Endometrial microvascular endothelial cells (primary cell): ENCODE measurements around the gene OTOL1. TPM values are rescaled to one million over a fixed set of nuclear protein-coding genes. Genes with fewer than 3 reads are reported as not detected.
"Not testable (repeated sequence)": the region's sequence is repeated elsewhere in the genome, so short reads cannot be mapped to it uniquely, and the experiment has no call there.

Experiments
- in situ Hi-C: cut with HindIII; loops from 2 replicates; pipeline ENCODE4 v1.10.0; 2017; ENCODE audit warnings: low sequenced_read_pairs, low pct_unique_long_range_greater_than_20kb; ENCODE audit errors: inconsistent ontology term
- total RNA-seq: library from RNA; depleted of rRNA; stranded (reverse); fragments of >200 nt; gene quantifications from one replicate; pipeline ENCODE4 v1.2.3, GENCODE V29; 2015; ENCODE audit errors: inconsistent ontology term

Gene OTOL1
- not detected for total RNA-seq

DNA sequence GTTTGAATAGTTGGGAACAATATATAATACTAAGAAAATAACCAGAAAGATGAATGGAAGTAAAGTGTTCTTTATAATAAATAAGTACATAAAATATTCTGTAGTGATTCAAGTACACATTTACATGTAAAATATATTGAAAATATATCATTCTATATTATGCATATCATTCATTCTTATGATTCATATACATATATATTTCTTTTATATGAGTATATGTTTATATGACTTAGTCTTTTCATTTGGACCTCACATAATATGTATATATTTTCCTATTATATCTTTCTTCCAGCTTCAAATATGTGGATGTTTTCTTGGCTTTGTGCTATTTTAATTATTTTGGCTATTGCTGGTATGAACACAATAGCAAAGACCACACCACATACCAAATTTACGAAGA is at the start of gene OTOL1:
Gene OTOL1 (plus strand): TSS at position 301 of the 400 bp plus-strand sequence. CDS start 0 bp downstream, at position 301.
- in situ Hi-C loops, result no loop called here

DNA sequence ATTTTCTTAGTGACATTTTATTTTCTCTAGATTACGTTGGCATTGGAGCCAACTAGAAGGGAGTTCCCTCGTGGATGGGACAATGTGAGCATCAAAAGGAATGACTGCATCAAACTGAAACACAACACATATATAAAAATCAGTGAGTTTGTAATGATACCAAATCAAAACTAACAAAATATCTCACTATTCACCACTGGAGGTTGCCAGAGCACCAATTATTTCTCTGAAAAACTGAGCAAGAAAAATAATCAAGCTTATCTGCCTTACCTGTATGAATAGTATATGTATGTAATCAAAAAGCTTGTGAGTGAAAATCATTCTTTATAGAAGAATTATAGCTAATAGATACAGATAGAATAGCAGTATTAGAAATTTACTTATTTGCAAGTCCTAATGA is 46.8 kb upstream of the OTOL1 start:
- in situ Hi-C loops, result no loop called here

DNA sequence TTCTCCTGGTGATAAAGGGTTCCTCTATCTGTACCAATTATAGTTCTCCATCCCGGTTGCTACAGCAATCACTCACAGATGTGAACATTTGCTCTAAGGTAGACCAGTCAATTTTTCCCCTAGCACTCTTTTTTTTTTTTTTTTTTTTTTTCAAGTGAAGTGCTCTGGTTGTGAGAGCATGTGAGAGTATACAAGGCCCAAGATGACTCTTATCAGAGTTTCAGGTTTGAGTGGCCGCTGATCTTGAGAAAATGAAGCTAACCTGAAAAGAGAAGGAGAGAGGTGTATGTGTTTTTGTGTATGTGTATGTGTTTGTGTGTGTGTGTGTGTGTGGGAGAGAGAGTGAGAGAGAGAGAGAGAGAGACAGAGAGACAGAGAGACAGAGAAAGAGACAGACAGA is 44.4 kb upstream of the OTOL1 start:
- in situ Hi-C loops, result no loop called here

DNA sequence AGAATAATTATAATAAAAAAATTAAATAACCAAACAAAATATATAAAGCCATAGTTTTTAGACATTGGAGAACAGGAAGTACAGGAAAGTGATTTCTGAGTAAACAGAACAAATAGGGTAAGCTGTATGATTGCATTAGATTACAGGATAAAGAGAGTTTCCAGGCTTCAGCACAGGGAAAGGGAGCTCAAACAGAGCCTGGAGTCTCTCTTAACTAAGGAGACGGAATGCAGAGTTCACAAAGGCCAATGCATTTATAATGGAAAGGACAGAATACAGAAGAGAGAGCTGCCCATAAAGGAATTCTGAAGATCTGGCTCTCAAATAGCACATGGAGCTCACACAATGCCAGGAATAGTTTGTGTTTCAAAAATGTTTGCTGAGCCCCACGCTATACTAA is 42.0 kb upstream of the OTOL1 start:
- in situ Hi-C loops, result no loop called here

DNA sequence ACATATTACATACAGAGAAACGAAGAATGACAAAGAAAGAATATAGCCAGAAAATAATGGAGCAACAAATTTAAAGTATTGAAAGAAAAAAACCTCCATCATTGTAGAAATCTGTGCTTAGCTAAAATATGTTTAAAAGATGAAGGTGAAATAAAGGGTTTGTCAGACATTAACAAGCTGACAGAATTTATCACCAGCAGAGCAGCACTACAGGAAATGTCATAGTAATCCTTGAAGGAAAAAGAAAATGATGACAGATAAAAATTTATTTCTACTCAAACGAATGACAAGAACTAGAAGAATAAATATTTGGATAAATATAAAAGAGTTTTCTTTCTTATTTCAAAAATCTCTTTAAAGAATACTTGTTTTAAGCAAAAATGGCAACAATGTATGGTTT is 40.6 kb upstream of the OTOL1 start:
- in situ Hi-C loops, result no loop called here

DNA sequence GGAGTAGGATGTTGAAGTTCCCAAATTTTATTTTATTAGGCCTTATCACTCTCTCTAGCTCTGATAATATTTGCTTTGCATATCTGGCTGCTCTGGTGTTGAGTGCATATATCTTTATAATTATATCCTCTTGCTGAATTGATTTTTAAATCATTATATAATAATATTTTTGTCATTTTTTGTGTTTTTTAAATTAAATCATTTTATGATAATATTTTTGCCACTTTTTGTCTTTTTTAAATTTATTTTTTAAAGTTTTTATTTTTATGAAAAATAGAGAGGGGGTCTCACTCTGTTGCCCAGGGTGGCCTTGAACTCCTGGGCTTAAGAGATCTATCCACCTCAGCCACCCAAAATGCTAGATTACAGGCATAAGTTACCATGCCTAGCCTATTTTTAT is 34.5 kb upstream of the OTOL1 start:
- in situ Hi-C loops, result no loop called here

DNA sequence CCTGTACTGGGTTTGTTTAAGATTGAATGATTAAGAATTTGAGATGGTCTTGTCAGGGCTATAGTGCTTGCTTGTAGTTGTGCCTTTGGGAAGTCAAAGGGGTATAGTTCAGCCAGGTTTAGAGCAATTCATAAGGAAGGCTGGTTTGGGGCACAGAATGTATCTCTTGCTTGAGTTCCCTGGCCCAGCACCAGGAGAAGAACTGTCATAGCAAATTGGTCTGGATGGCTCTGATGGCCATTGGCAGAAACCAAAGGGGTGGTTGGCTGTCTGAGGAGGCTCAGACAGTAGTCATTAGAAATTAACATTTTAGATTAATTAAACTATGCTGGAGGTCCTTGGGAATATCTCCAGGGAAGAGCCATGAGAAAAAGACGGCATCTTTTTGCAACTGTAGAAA is 25.4 kb upstream of the OTOL1 start:
- in situ Hi-C loops, result no loop called here

DNA sequence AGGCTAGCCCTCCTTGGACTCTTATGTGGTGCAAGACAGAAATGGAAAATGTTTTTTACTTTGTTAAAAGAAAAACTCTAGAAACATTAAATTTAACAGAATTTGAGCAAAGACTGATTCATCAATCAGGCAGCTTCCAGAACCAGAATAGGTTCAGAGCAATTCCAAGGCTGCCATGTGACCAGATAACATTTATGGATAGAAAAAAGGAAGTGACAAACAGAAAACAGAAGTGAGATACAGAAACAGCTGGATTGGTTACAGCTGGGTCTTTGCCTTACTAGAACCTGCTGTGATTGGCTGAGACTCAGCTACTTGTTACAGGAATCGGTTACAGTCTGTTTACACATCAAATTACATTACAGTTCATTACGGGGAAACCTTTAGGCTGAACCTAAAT is 22.5 kb upstream of the OTOL1 start:
- in situ Hi-C loops, result no loop called here

DNA sequence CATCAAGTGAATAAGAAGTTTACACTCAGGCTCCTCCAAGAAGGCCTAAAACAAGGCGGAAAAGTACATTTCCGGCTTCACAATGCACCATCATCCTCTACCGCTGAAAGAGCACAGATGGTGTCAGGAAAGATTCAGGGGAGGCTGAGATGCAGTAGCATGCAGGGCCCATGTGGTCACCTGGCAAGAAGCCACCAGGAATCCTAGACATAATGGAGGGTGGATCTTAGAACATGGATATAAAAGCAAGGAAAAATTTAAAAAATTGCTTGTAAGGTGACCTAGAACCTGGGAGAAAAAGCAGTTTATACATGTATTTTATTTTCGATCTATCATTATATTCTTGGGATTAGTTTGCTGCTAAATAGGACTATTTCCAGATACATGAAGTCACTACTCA is 21.9 kb upstream of the OTOL1 start:
- in situ Hi-C loops, result no loop called here

DNA sequence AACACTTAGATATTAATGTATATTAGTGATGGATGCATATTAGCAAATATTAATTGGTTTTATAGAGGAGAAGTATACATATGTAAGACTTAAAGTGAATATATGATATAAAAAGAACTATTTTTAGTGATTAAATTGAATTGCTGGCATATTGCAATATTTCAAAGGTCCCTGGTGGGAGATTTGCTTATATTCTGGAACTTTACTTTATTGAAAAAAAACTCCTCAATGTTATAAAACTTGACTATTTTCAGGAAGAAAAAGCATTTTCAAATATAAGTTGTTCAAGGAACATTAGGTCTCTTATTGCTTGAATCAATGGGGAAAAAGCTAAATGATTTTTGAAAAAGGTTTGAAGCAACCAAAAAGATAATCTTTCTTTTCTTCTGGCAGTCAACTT is 21.4 kb upstream of the OTOL1 start:
- in situ Hi-C loops, result no loop called here

DNA sequence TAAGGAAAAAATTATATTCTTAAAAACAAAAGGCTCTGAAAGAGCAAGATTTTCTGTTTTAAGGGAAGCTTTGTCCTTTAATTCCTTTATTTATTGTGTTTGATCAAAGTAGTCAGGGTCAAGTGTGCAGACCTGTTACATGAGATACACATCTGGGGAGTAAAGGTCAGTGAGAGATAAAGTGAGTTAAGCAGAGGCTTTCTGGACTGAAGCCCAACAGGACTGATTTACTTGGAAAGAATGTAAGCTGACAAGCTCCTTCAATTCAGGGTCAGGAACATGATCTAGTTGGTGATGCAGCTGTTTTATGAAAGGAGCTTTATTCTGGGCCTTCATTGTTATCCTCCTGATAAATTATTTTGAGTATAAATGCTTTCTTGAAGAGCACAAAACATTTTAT is 20.7 kb upstream of the OTOL1 start:
- in situ Hi-C loops, result no loop called here

DNA sequence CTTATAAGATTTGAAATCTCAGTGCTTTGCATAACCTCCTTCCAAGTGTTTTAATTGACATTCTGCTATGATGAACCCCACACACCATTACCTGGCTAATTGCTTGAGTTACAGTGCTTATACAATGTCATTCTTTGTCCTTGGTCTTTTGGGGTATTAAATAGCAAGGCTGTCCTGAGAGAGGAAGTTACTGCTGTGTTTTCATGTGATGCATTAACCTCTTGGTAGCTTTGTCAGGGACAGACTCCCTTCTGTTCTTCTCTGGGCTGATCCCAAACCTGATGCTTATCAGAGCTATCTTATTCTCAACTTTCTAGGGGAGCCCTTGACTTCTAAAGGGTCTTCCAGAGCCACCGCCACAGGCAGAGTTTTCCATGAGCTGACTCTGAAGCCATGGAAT is 12.4 kb upstream of the OTOL1 start:
- in situ Hi-C loops, result no loop called here

DNA sequence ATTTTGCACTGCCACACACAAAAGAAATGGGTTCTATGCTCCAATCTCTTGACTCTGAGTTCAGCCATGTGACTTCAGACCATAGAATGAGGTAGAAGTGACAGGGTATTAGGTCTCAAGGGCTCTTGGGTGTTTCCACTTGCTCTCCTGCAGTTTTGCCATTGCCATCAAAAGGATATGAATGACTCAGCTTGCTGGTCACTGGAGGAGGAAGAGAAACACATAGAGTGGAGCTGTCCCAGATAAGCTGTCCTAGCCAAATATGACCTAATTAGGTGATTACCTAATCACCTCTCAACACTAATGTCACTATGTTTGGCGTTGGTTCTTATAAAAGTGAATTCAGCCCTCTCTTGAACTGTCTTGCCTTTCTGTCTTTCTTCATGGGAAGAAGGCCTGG is 8.3 kb upstream of the OTOL1 start:
- in situ Hi-C loops, result not testable (repeated sequence)

DNA sequence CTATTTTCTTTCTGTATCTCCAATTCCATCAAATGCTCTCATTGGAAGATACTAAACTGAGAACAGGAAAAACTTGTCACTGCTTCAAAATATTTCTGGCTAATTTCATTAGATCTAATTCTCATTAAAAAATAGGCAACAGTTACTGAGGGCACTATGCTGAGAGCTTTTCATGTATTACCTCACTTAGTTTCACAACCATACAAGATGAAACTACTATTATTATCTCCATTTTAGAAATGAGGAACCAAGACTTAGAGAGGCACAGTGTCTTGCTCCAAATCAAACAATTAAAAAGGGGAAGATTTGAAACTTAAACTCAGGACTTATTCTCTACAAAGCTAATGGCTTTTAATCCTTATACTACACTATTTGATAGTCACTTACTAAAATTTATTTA is 7.2 kb upstream of the OTOL1 start:
- in situ Hi-C loops, result no loop called here

DNA sequence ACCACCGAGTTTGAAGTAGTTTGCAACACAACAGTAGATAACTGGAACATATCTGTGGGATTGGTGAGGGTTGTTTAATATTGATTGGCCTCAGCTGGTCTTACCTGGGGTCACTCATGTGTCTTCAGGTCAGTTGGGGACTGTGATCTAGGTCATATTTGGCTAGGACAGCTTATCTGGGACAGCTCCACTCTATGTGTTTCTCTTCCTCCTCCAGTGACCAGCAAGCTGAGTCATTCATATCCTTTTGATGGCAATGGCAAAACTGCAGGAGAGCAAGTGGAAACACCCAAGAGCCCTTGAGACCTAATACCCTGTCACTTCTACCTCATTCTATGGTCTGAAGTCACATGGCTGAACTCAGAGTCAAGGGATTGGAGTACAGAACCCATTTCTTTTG is 5.8 kb upstream of the OTOL1 start:
- in situ Hi-C loops, result not testable (repeated sequence)

DNA sequence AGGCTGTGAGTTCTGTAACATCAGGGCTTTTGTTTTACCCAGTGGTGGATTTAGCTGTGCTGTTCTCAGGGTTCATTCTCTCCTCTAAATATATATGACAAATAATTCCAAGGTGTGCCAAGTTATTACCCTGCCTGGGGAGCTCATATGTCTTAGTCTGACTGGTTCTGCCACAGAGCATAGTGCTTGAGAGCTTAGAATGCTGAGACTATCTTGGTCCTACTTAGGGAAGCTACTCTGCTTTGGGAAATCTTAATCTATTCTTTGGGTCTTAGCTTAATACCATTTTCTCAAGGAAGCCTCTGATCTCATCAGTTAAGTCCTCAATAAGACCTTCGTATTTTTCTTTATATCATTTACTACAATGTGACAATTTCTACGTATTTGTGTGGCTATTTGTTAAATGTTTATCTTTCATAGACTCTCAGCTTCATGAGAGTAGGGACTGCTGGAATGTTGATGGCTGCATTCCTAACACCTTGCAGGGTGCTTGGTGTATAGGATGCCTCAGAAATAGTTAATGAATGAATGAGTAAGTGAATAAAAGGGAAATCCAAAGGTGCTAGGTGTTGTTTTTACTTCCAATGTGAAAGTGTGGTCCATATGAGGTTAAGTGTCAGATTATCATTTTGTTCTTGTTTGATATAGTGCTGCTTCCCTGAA is 1.8 kb downstream of the OTOL1 start:
- in situ Hi-C loops, result no loop called here

DNA sequence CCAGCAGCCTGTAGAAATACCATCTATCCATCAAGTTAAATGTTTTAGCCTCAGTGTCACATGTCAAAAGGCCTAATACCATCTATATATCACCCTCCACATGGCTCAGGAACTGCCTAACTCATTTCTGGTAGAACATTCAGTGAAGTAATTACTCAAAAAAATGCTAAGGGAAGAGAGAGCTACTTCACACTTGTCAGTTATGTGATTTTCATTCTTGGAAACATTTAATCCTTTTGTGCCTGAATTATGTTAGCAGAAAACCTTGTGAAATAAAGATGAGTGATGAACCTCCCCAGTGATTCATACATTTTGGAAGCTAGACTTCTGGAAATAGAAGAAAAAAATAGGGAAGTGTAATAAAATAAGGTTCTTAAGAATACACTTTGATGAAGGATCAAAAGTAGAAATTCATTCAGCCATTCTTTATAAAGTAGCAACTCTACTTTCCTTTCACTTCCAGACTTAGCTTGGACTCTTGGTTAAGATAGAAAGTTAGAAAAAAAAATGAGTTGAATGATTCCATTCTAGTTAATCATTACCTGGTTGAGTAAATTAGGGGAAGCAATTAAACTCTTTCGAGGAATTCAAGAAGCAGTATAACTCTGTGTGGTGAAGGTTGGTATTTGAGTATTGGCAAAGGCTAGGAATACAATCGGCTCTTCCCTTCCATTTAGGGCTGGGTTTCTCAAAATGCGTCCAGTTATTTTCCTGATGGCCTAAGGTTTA is 3.6 kb downstream of the OTOL1 start:
- in situ Hi-C loops, result no loop called here

DNA sequence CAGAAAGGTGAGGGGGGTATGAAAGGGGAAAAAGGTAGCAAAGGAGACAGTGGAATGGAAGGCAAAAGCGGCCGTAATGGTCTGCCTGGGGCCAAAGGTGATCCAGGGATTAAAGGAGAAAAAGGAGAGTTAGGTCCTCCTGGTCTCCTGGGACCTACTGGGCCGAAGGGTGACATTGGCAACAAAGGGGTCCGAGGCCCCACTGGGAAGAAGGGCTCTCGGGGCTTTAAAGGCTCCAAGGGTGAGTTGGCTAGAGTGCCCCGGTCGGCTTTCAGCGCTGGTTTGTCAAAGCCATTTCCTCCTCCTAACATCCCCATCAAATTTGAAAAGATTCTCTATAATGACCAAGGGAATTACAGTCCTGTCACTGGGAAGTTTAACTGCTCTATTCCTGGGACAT is 6.7 kb downstream of the OTOL1 start:
- in situ Hi-C loops, result no loop called here

DNA sequence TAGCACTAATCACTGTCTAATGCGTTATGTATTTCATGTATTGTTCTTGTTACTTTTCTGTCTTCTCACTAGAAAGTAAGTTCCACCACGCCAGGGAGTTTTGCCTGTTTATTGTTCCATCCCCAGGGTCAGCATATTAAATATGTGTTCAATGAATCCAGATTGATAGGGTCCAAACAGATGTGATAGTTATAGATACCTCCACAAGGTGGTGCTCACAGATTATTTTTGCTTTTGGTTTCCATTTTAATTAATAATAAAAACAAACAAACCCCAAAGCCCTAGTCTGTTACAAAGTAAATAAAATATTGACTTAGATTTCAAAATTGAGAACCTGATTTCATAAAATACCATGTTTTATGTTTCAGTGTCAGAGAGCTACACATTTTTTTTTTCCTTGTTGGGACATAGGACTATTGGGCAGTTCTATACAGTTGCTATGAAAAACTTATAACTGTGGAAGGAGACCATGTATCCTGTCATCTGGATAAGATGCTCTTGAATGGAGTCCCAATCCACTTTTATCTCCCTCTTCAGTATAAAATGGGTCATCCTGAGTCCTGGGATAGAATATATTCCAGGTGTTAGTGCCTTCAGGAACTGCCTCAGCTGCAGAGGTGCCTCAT is 12.4 kb downstream of the OTOL1 start:
- in situ Hi-C loops, result no loop called here

DNA sequence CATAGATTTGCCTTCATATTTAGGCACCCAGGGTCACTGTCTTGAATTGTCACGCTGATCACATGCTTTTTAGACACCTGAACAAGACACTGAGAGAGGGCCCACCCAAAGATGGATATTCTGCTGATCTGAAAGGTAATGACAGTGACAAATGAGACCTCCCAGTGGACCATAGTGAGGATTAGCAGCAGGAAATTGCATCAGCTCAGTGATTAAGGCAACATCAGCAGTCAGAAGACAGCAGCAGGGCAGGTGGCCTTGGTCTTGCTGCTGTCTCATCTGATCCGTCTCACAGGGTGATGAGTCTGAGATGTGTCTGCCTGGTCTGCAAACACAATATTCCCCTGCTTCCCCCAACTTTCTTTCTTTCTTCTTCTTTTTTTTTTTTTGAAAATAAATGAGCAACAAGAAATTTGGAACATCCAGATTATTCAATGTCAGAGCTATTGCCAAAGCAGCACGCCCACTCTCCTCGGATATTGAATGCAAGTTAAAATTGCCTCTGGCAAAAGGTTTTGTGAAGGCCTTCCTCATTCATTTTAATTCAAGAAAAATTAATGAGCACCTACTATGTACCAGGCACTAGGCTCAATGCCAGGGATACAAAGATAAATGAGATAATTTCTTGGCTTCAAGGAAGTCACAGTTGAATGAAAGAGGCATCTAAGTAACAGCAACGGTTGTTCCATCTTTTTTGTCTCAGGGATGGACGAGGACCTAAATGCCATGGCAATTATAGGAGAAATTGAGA is 14.1 kb downstream of the OTOL1 start:
- in situ Hi-C loops, result no loop called here
